Stimulated activated CD4-positive, alpha-beta T cell treated with anti-CD3 and anti-CD28 coated beads, Interleukin-12 subunit alpha, Interleukin-12 subunit beta, amount 100 ng/mL, for 4 hours (primary cell): ENCODE results near the gene POU2AF2.
"Not testable (repeated sequence)": the region's sequence is repeated elsewhere in the genome, so short reads cannot be mapped to it uniquely, and the experiment has no call there.

ENCODE experiments used
- DNase-seq: peaks from one replicate; pipeline ENCODE4 v3.0.0-alpha.2; 2020

POU2AF2 gene

DNA sequence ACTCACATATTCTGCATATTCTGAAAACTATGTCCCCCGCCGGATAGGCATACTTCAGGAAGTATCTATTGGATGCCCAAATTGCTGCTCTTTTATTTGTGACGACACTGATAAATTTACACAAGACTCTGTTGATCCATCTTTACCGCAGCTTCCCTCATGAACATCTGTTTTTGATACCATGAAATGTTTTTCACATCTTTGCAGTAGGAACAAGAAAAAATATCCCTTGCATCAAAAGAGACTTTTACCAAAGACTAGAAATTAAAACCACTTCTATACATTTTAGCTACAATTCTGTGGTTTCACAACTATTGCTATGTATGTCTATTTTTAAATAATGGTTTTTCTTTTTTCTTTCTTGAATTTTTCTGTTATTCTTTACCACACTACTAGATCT, 15.3 kb downstream of the POU2AF2 start:
- DNase-seq: no peak

DNA sequence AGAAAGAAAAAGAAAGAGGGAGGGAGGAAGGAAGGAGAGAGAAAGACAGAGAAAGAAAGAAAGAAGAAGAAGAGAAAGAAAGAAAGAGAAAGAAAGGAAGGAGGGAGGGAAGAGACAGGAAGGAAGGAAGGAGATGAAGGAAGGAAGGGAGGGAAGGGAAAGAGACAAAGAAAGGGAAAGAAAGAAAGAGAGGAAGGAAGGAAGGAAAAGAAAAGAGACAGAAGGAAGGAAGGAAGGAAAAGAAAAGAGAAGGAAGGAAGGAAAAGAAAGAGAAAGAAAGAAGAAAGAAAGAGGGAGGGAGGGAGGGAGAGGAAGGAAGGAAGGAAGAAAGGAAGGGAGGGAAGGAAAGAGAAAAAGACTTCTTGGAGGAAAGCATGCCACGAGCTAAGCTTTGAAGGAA, 19.1 kb downstream of the POU2AF2 start:
- DNase-seq: no peak

DNA sequence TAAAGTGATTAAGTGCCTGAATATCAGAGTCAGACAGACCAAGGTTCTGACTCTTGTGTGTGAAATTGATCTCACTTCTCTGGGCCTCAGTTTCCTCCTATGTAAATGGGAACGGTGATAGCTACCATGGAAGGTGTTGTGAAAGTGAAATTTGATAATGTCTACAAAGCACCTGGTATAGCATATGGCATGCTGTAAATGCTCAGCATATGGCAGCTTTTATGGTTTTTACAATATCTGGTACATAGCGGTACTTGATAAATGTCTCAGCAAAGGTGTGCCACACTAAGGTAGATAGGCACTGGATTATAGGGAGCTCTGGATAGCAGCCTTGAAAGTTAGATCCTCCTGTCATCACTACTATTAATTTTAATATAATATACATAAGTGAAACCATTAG, 19.9 kb downstream of the POU2AF2 start:
- no peak for DNase-seq

DNA sequence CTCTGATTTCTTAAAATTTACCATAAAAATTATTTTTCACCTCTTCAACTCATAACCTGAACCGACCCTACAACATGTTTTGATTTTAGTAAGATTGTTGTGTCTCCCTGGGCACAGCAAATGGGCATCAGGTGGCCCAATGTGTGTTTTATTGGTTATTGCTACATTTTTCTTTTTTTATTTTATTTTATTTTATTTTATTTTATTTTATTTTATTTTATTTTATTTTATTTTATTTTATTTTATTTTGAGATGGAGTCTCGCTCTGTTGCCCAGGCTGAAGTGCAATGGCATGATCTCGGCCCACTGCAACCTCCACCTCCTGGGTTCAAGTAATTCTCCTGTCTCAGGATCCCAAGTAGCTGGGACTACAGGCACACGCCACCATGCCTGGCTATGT, 22.8 kb downstream of the POU2AF2 start:
- DNase-seq: not testable (repeated sequence)

DNA sequence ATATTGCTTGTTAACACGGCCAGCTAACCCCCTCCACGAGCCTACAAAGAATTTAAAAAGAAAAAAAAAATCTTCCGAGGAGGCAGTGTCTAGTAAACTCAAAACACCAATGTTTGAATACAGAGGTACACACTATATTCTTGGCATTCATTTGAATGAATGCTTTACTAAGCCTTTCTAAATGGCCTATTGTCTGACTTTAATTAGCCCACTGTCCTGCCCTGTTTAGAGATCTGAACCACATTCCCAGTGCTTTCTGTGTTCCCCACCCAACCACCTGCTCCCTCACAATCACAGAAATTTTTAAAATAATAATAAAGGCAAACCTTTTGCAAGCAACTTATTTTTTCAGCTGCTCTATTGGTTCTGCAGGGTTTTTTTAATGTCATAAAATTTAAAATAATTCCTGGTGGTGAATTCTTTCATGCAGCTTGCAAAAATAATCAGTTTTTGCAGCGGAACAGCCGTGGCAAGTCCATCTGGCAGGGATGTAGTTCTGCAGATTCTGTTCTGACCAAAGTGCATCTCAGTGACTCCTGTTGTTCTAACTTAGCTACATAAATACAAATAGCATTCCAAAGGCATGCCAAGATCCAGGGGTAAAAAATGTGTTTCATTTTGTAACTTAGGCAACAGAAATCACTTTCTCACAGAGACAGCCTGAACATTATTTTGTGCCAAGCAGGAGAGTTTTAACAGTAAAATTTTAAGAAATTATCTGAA, 23.8 kb downstream of the POU2AF2 start:
- DNase-seq: no peak

DNA sequence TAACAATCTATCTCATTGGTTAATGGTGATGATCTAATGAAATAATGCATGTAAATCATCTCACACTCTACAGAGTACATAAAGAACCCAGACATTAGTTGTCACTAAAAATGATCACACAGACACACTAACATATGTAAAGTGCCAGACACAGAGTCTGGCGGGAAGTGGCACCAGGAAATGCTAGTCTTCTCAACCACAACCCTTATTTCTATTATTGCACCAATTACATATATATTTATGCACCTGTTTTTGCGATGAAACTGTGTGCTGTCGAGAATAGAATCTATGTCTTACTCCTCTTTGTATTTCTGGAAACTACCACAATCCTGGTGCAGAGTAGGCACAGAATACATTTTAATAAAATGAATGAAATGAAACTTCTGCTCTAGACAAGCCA, 26.9 kb downstream of the POU2AF2 start:
- DNase-seq: no peak

DNA sequence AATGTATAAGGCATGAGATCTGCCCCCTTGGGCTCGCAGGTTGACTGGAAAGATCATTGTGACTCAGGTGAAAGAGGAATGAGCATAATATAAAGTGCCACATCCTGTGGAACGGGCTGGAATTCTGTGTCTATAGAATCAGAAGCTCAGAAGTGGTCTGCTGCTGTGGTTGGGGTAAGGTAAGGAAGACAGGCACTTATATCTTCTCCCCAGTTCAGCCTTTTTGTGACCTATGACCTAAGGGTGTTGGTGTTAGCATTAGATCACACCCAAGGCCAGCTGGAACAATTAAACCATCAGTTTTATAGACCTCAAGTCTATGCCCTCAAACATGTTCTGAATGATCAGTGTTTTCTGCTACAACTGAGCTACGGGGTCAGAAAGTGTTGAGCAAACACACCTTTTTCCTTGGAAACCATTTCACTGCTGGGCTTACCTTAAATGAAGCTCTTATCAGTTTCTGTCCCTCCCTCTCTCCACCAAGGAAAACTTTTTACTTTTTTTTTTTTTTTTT, 37.1 kb downstream of the POU2AF2 start:
- no peak for DNase-seq

DNA sequence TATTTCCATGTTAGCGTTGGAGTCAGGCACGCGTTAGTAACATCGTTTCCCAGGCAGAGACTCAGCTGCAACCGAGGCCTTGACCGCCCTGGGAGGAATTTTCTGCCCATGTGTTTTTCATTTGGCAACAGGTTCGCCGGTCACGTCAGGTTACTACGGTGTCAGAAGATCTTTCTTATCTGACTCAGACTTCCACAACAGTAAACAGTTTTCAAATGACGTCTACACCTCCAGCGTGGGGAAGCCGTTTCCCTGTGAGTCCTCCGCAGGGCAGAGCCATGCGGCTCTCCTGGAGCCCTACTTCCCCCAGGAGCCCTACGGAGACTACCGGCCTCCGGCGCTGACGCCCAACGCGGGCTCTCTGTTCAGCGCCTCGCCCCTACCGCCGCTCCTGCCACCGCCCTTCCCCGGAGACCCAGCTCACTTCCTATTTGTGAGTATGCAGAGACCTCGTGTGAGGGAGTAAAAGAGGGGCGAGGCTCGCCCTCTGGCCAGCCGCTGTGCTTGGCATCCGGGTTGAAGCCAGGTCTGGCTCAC, 38.5 kb downstream of the POU2AF2 start:
- no peak for DNase-seq

DNA sequence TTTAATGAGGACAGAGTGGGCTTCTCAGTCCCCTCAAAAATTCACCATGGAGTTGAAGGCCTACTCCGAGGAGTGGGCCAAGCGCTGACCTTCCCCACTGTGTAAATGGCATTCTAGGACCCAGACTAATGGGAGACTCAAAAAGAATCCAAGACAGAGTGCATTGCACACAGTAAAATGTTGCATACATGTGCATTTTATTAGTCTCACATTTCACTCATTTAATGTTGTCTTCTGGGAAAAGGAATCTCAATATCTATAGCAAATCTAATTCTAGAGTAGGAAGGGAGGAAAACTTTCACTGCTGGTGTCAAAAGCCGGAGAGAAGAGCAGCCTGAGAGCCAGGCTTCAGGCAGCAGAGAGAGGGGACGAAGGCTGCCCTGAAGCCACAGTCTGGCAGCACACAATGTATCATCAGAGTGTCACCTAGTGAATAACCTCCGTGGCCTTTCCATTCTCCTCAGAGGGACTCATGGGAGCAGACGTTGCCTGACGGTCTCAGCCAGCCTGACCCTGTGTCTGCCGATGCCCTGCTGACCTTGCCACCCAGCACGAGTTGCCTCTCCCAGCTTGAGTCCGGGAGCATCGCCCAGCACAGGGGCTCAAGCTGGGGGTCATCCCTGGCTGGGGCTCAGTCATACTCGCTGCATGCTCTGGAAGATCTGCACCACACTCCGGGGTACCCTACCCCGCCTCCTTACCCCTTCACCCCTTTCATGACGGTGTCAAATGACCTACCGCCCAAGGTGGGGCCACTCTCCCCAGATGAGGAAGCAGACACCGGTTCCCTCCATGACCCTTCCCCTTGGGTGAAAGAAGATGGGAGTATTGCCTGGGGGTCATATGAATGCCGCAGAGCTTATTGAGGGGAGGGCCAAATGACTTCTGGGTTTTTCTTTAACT, 39.9 kb downstream of the POU2AF2 start:
- no peak for DNase-seq

DNA sequence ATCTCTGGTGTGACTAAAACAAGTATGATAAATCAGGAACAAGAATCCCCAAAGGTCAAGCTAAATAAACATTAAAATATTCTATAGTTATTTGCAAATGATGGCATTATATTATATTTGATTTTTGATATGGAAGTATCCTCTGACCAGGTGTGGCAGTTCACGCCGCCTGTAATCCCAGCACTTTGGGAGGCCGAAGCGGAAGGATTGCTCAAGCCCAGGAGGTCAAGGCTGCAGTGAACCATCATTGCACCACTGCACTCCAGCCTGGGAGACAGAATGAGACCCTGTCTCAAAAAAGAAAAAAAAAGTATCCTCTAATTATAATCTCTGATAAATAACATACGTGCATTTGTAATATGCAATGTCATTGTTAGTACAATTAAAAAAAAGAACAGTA, 46.2 kb downstream of the POU2AF2 start:
- DNase-seq: no peak

DNA sequence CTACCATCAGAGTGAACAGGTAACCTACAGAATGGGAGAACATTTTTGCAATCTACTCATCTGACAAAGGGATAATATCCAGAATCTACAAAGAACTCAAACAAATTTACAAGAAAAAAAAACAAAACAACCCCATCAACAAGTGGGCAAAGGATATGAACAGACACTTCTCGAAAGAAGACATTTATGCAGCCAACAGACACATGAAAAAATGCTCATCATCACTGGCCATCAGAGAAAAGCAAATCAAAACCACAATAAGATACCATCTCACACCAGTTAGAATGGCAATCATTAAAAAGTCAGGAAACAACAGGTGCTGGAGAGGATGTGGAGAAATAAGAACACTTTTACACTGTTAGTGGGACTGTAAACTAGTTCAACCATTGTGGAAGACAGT, 46.9 kb downstream of the POU2AF2 start:
- DNase-seq: not testable (repeated sequence)

DNA sequence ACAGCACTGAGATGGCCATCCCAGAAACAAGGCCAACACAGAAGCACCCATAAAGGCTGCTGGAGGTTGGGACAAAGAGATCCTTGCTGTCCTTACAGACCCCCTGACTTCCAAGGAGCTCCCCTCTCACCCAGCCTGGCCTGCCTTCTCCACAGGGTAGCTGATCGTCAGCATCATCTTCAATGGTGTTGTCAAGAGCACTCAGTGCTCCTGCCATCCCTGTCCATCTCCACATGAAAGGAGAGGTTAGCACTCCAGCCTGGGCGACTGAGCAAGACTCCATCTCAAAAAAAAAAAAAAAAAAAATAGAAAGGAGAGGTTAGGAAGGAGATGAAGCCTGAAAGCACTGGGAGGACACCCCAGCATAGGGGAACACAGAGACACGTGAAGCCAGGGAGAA, 50.7 kb downstream of the POU2AF2 start:
- no peak for DNase-seq

DNA sequence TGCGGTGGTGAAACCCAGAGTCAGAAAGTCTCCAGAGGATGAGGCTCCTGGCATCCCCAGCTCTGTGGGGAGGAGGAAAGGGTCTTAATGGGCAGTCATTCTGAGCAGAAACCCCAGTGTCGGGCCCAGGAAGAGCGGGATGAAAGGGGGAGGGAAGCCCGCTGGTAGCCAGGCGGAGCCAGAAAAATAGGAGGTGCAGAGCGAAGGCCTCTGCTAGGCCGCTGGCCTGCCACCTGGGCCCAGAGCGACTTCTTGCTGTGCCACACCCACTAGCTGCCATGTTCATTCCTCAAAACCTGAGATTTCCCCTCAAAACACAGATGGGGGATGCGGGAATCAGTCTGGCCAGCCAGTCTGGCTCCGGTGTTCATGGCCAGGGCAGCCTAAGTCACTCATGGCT, 52.2 kb downstream of the POU2AF2 start:
- DNase-seq: no peak

DNA sequence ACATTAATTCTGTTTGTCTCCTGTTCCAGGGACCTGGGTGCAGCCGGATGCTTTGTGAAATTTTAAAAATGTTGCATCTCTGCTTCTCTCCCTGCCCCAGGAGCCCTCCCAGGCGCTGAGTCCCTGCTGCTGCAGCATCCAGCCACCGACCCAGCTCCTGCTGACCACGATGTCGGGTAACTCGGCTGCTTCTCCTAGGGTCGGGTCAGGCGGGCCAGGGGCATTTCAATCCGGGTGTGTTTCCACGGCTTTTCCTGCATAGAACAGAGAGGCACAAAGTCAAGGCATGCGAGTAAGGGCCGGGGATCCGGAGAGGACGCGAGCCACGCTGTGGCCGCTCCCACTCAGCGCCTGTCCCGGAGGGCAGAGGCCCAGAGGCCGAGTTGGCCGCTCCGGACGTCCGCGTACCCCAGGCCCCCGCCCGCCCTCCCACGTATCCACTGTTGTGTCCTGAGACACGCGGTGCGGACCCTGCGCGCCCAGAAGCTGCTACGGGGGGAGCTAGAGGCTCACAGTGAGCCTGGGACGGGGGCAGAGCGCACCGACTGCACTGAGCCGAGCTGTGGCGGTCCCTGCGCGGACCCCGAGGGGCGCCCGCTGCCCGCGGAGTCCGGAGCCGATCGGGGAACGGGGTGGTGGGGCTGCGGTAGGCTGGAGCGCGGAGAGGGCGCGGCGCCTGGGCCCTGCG, 53.0 kb downstream of the POU2AF2 start, which contains the start of gene POU2AF3:
POU2AF3 (plus strand) TSS at position 134 of the 688 bp plus-strand sequence; CDS start at position 170, 36 bp downstream.
- no peak for DNase-seq

DNA sequence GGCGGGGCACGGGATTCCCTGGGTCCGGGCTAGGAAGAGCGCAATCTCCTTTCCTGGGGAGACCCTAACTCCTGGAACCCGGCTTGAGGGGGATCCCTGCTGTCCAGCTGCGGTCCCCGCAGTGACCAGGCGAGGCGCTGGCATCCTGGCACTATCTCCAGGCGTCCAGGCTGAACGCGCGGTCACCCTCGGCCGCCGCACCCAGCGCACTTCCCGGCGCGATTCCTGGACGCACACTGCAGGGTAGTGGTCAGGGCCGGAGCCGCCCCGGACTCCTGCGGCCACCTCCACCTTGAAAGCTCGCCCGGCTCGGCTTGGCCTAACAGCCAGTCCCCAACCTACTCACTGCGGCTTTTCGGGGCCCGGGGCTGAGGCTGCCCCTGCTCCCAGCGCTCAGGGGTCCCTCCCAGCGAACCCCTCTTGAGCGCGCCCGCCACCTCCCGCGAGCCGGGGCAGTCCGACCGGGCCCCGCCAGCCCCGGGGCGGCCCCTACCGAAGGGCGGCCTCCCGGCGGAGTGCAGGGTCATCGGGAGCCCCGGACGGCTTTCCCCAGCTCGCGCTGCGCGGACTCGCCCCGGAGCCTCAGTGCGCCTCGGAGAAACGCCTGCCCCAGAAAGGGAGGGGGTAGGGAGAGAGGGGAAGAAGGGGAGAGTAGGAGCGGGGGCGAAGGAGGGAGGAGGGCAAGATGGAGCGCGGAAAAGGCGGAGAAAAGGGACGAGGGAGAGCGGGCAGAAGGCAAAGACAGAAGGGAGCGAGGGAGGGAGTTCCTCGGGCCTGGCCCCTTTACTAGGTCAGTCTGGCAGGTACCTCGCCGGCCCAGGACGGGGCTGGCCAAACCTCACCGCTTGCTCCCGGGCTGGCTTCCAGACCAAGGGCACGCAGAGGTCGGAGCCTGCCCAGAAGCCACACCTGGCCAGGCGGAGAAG, 53.8 kb downstream of the POU2AF2 start:
- DNase-seq: no peak

DNA sequence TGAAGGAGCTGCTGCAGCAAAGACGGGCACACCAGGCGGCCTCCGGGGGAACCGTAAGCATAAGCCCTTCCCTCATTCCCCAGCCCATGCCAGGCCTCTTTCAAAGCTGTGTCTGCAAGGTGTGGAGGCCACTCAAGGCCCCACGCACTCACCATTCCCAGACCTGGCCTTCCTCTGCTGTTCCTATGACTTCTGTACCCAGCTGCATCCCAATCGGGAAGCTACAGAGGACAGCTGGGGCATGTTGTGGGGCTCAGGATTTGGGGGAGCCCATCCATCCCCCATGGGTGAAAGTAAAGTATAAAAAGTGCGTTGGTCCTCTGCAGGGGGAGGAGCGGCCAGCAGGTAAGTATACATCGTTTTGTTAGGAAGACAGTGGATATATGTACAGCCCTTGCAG, 55.0 kb downstream of the POU2AF2 start:
- DNase-seq: no peak

DNA sequence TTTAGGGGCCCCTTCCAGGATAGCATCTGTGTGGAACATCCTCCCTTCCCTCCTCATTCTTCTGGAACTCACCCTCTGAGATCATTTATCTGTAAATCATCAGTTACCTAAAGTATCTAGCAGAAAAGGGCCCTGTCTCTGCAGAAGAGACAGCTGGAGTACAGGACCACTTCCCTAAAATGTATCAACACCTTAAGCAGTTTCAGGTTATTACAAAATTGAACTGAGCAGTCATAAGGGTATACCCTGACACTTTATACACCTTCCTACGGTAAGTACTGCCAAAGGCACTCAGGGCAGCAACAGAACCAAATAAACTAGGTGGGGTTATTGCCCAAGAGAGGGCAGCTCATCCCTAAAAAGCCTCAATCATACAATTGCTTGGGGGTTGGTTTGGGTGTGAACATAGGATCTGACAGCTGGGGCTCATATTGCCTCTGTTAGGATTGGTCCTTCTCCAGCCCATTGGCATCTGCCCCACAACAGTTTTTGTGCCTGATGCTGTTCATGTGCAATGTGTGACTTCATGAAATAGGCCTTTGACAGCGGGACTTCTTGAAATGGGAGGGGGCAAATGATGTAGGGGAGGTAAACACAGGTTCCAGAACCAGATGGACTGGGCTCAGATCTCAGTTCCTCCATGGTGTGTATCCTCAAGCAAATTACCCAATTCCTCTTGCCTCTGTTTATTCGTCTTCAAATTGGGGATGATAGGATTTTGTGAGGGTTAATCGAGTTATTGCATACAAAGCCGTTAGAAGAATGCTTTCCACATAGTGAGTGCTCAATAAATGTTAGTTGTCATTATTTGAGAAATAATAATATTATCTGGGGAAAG, 55.7 kb downstream of the POU2AF2 start:
- no peak for DNase-seq

DNA sequence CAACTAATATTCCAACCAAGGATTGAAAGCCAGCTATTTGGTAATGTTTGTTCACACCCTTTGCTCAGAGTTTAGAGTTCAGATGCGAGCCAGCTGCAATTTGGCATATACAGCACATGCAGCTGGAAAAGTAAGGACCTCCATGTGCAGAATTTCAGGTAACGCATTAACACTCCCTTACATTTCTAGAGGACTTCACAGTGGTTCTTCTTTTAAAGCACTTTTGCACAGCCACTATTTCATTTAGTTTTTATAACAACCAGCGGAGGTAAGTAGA, 56.3 kb downstream of the POU2AF2 start:
- DNase-seq: no peak

DNA sequence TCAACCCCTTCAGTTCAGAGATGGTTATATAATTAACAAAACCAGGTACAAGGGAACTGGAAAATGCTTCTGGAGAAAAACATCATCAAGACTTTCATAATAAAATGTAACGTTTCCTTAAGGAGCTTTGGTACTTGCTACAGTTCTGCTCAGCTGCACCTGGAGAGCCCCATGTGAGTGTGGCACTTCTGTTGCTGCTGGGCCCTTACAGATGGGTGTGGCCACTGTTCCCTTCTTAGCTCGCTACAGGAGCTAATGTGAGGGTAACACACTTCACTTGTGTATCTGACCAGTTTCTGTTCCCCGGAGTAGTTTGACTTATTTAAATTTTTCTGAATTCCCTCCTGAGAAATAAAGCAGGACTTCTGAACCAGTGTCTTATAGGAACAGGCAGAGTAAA, 56.8 kb downstream of the POU2AF2 start:
- no peak for DNase-seq

DNA sequence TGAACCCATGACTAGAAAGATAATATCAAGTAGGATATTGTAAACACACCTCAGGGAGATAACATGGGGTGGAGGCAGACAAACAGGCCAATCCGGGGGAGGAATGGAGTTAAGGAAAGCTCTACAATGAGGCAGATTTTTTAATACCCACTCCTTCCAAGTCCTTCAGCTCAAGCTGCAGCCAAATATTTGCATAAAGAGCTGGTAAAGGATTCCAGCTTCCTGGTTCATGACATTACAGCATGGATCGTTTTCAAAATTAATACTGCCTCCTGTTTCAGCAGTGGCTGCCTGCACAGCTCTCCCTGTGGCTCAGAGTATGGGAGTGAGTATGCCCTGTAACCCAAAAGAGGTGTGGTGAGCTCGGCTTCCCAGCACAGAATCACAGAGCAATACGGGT, 57.9 kb downstream of the POU2AF2 start:
- no peak for DNase-seq

DNA sequence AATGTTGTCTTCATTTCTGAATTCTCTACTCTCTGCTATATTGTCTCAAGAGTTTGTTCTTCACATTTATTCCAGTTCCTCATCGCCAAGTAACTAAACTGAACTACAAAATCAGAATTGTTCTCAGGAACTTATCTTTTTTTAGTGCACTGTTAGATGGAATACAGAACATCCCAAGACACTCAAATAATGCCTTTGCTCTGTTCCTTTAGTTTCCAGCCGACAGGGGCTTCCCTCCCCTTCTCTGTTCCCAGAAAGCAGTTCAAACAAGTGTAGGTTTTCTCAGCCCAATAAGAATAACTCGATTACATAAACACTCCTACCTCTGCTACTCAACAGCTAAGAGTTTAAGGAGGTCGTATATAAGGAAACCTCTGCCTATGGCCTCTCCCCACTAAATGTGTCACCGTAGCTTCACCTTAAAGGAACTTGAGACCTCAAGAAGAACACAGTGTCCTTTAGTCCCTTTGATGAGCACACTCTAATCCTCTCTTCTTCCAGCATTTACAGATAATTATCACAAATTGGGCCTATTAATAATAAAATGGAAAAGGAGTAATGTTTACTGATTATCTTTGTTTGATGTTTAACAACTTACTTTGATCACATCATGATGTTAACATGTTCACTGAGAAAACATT, 59.8 kb downstream of the POU2AF2 start:
- DNase-seq: no peak
